CD4-positive, alpha-beta T cell (primary cell): ENCODE measurements around the gene DLEU7. TPM values are rescaled to one million over a fixed set of nuclear protein-coding genes. Genes with fewer than 3 reads are reported as not detected.

Experiments used
- ATAC-seq: fragments of 200-7000 bp; cut with Tn5 transposase; one replicate; pipeline ENCODE4 v1.10.0; 2022; ENCODE audit warnings: mild to moderate bottlenecking; ENCODE audit not compliant: poor library complexity
- CTCF ChIA-PET: fragments of 350-600 bp; sonication (Branson Sonifier 250); formaldehyde crosslinking; loops from one replicate; lab custom pipeline; 2021; ENCODE audit warnings: antibody characterized with exemption, inconsistent platforms; lab: Charles Lee
- POLR2A ChIA-PET: fragments of 350-600 bp; sonication (Branson Sonifier 250); formaldehyde crosslinking; loops from one replicate; lab custom pipeline; 2021; ENCODE audit warnings: antibody characterized with exemption, inconsistent platforms; lab: Charles Lee
- DNase-seq, 14 experiments: peaks; one replicate each; pipeline ENCODE4 v3.0.0-alpha.2; 2013 to 2020; ENCODE audit warnings: mixed read lengths in 2 of 14
- H3K27ac ChIP-seq, 2 donors: one replicate each; pipeline versions ENCODE4 v1.5.1 to v1.7.0; 2013; ENCODE audit warnings: low read length in 2 of 2, low read depth in 1 of 2, mild to moderate bottlenecking in 1 of 2
- H3K27me3 ChIP-seq, 2 experiments: 1 replicate in 1 of 2; 2 replicates in 1 of 2; pipeline versions ENCODE4 v1.6.1 to v1.7.0; 2013; ENCODE audit warnings: low read length in 2 of 2, control low read depth in 1 of 2, mild to moderate bottlenecking in 1 of 2, moderate library complexity in 1 of 2; ENCODE audit not compliant: insufficient read depth in 2 of 2, control insufficient read depth in 1 of 2
- H3K36me3 ChIP-seq: one replicate; pipeline ENCODE4 v1.6.1; 2013; ENCODE audit warnings: low read length, control low read depth; ENCODE audit not compliant: insufficient read depth
- H3K4me1 ChIP-seq: one replicate; pipeline ENCODE4 v1.6.1; 2013; ENCODE audit warnings: low read length, control low read depth; ENCODE audit not compliant: insufficient read depth
- H3K4me3 ChIP-seq: one replicate; pipeline ENCODE4 v1.5.1; 2013; ENCODE audit warnings: mild to moderate bottlenecking, low read length, moderate library complexity
- H3K9me3 ChIP-seq, 2 experiments: 1 replicate in 1 of 2; 2 replicates in 1 of 2; pipeline versions ENCODE4 v1.6.1 to v1.7.0; 2013; ENCODE audit warnings: low read length in 2 of 2, mild to moderate bottlenecking in 2 of 2, control low read depth in 1 of 2, moderate library complexity in 1 of 2; ENCODE audit not compliant: control insufficient read depth in 1 of 2, insufficient read depth in 1 of 2
- H3K27ac Mint-ChIP-seq: one replicate; pipeline ENCODE4 v1.8.0; 2020; ENCODE audit warnings: mixed read lengths
- H3K27me3 Mint-ChIP-seq: one replicate; pipeline ENCODE4 v1.8.0; 2021; ENCODE audit warnings: mixed read lengths
- H3K36me3 Mint-ChIP-seq: one replicate; pipeline ENCODE4 v1.8.0; 2021; ENCODE audit warnings: low read depth, mixed read lengths
- H3K4me1 Mint-ChIP-seq: one replicate; pipeline ENCODE4 v1.8.0; 2021; ENCODE audit warnings: low read depth, mixed read lengths
- H3K4me3 Mint-ChIP-seq: one replicate; pipeline ENCODE4 v1.8.0; 2020; ENCODE audit warnings: mild to moderate bottlenecking, mixed read lengths
- H3K9me3 Mint-ChIP-seq: one replicate; pipeline ENCODE4 v1.8.0; 2020; ENCODE audit warnings: mixed read lengths
- intact Hi-C, 2 experiments: fragments of 100-400 bp; cut with DNase I in 1 of 2; cut with micrococcal nuclease in 1 of 2; formaldehyde crosslinking; loops; one replicate each; pipeline versions ENCODE4 v1.15.1 to v1.9.0; 2023 to 2025; cut with DNase I, micrococcal nuclease
- total RNA-seq, 174 experiments: library from RNA in 2 of 174; stranded (reverse) in 2 of 174; gene quantifications; one replicate each; pipeline ENCODE4 v1.2.3 and lab custom pipeline; 2021 to 2026
- TF ChIP-seq, protein P1 (sequence below): fragments of 200-600 bp; IDR thresholded peaks from one replicate; pipeline ENCODE4 v1.8.0; 2022; ENCODE audit warnings: antibody characterized with exemption, mild to moderate bottlenecking

DLEU7 gene
- total RNA-seq, 2 experiments from 2014 or later = not detected

GRCh38 chr13:50798923-50799322, 44.6 kb downstream of the DLEU7 start:
- no peaks in the 10 kb centered on the region for H3K9me3 ChIP-seq
- H3K36me3 Mint-ChIP-seq = no peaks in the 10 kb centered on the region
- ChIA-PET CTCF (no interaction called here), POLR2A (no interaction called here)
- H3K4me1 Mint-ChIP-seq = peaks cover 7% of the 10 kb centered on the region
- ATAC-seq (no peak), DNase-seq (no peak)
- H3K4me3 Mint-ChIP-seq = no peak overlapping the region
- intact Hi-C loops = no loop called here
- TF ChIP-seq, protein P1, sequence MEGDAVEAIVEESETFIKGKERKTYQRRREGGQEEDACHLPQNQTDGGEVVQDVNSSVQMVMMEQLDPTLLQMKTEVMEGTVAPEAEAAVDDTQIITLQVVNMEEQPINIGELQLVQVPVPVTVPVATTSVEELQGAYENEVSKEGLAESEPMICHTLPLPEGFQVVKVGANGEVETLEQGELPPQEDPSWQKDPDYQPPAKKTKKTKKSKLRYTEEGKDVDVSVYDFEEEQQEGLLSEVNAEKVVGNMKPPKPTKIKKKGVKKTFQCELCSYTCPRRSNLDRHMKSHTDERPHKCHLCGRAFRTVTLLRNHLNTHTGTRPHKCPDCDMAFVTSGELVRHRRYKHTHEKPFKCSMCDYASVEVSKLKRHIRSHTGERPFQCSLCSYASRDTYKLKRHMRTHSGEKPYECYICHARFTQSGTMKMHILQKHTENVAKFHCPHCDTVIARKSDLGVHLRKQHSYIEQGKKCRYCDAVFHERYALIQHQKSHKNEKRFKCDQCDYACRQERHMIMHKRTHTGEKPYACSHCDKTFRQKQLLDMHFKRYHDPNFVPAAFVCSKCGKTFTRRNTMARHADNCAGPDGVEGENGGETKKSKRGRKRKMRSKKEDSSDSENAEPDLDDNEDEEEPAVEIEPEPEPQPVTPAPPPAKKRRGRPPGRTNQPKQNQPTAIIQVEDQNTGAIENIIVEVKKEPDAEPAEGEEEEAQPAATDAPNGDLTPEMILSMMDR = no peak
- no peaks in the 10 kb centered on the region for H3K36me3 ChIP-seq
- H3K27me3 ChIP-seq = no peaks in the 10 kb centered on the region
- no peaks in the 10 kb centered on the region for H3K9me3 Mint-ChIP-seq
- peaks cover 6% of the 10 kb centered on the region for H3K4me1 ChIP-seq
- no peak overlapping the region for H3K27ac Mint-ChIP-seq
- H3K27ac ChIP-seq = no peak overlapping the region
- H3K4me3 ChIP-seq = no peak overlapping the region
- H3K27me3 Mint-ChIP-seq = no peaks in the 10 kb centered on the region

GRCh38 chr13:50797091-50797490, 46.4 kb downstream of the DLEU7 start:
- no peaks in the 10 kb centered on the region for H3K36me3 Mint-ChIP-seq
- no peaks in the 10 kb centered on the region for H3K9me3 Mint-ChIP-seq
- ATAC-seq = no peak
- H3K27ac ChIP-seq = no peak overlapping the region
- no peaks in the 10 kb centered on the region for H3K27me3 ChIP-seq
- no peak overlapping the region for H3K27ac Mint-ChIP-seq
- H3K27me3 Mint-ChIP-seq = no peaks in the 10 kb centered on the region
- CTCF ChIA-PET = no interaction called here
- peaks cover 7% of the 10 kb centered on the region for H3K4me1 Mint-ChIP-seq
- H3K4me1 ChIP-seq = peaks cover 6% of the 10 kb centered on the region
- H3K4me3 ChIP-seq = no peak overlapping the region
- POLR2A ChIA-PET = no interaction called here
- H3K9me3 ChIP-seq = no peaks in the 10 kb centered on the region
- intact Hi-C loops = no loop called here
- no peak overlapping the region for H3K4me3 Mint-ChIP-seq
- no peak for DNase-seq
- TF ChIP-seq, protein P1 = no peak
- H3K36me3 ChIP-seq = no peaks in the 10 kb centered on the region

- ChIA-PET CTCF (no interaction called here), POLR2A (no interaction called here)
- H3K36me3 Mint-ChIP-seq = no peaks in the 10 kb centered on the region
- ATAC-seq = no peak
- no peak overlapping the region for H3K4me3 Mint-ChIP-seq
- Histone ChIP-seq H3K36me3 (no peaks in the 10 kb centered on the region), H3K27ac (no peak overlapping the region), H3K9me3 (no peaks in the 10 kb centered on the region), H3K27me3 (no peaks in the 10 kb centered on the region), H3K4me1 (peaks cover 5% of the 10 kb centered on the region), H3K4me3 (no peak overlapping the region)
- no peaks in the 10 kb centered on the region for H3K27me3 Mint-ChIP-seq
- TF ChIP-seq, protein P1 = no peak
- intact Hi-C loops = no loop called here
- DNase-seq = no peak
- no peak overlapping the region for H3K27ac Mint-ChIP-seq
- H3K9me3 Mint-ChIP-seq = no peaks in the 10 kb centered on the region
- peaks cover 5% of the 10 kb centered on the region for H3K4me1 Mint-ChIP-seq
Measured at GRCh38 chr13:50796463-50796862, 47.0 kb downstream of the DLEU7 start.
